Measurements from ENCODE around the gene REEP3. TPM values are rescaled to one million over a fixed set of nuclear protein-coding genes. Genes with fewer than 3 reads are reported as not detected.

Gene REEP3
- total RNA-seq, 1 experiment from 2014 or later: 39.6 TPM

- no peak for DNase-seq (ENCODE audit: low spot score)
- H3K4me3 ChIP-seq (ENCODE audit: low read depth, low read length, poor library complexity, severe bottlenecking): no peak overlapping the region
- intact Hi-C loops (cut with micrococcal nuclease; ENCODE audit: unreplicated experiment): no loop called here
- H3K27me3 ChIP-seq (replicated peaks; ENCODE audit: insufficient read depth, low read depth, low read length, poor library complexity): no peaks in the 10 kb centered on the region
- H3K36me3 ChIP-seq (ENCODE audit: insufficient read depth, low read length, poor library complexity, severe bottlenecking): no peaks in the 10 kb centered on the region
- no TSS peak for BruUV-seq (replicated peaks)
- H3K9me3 ChIP-seq (ENCODE audit: low read depth, low read length, poor library complexity, severe bottlenecking): no peaks in the 10 kb centered on the region
- TF ChIP-seq EZH2 (IDR thresholded peaks at IDR 0.05; ENCODE audit: borderline replicate concordance, low read depth, low read length, poor library complexity, severe bottlenecking): no peak
- TF ChIP-seq, protein P1, sequence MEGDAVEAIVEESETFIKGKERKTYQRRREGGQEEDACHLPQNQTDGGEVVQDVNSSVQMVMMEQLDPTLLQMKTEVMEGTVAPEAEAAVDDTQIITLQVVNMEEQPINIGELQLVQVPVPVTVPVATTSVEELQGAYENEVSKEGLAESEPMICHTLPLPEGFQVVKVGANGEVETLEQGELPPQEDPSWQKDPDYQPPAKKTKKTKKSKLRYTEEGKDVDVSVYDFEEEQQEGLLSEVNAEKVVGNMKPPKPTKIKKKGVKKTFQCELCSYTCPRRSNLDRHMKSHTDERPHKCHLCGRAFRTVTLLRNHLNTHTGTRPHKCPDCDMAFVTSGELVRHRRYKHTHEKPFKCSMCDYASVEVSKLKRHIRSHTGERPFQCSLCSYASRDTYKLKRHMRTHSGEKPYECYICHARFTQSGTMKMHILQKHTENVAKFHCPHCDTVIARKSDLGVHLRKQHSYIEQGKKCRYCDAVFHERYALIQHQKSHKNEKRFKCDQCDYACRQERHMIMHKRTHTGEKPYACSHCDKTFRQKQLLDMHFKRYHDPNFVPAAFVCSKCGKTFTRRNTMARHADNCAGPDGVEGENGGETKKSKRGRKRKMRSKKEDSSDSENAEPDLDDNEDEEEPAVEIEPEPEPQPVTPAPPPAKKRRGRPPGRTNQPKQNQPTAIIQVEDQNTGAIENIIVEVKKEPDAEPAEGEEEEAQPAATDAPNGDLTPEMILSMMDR (conservative IDR thresholded peaks at IDR 0.05; ENCODE audit: low read depth, low read length): no peak
- no peak overlapping the region for H3K27ac ChIP-seq (ENCODE audit: low read depth, low read length, poor library complexity, severe bottlenecking)
- peaks cover 26% of the 10 kb centered on the region for H3K4me1 ChIP-seq (ENCODE audit: insufficient read depth, low read length, poor library complexity, severe bottlenecking)
- POLR2A ChIA-PET (ENCODE audit: low non-redundant PET): no interaction called here
- CTCF ChIA-PET: no interaction called here
Observed at GRCh38 chr10:63525021-63525420, 3.8 kb downstream of the REEP3 start.

DNA sequence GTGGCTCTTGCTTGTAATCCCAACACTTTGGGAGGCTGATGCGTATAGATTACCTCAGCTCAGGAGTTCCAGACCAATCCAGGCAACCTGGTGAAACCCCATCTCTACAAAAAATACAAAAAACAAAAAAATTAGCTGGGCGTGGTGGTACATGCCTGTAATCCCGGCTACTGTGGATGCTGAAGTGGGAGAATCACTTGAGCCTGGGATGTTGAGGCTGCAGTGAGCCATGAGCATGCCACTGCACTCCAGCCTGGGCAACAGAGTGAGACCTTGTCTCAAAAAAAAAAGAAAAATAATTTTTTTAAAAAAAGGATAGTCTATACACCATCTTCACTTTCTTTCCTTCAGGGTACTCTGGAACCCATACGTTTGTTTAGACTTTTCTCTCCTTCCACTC is 6.2 kb downstream of the REEP3 start:
- intact Hi-C loops (cut with micrococcal nuclease; ENCODE audit: unreplicated experiment): no loop called here
- TF ChIP-seq EZH2 (IDR thresholded peaks at IDR 0.05; ENCODE audit: borderline replicate concordance, low read depth, low read length, poor library complexity, severe bottlenecking): no peak
- TF ChIP-seq, protein P1 (conservative IDR thresholded peaks at IDR 0.05; ENCODE audit: low read depth, low read length): no peak
- ChIA-PET POLR2A (ENCODE audit: low non-redundant PET) (no interaction called here), CTCF (no interaction called here)
- no peaks in the 10 kb centered on the region for H3K36me3 ChIP-seq (ENCODE audit: insufficient read depth, low read length, poor library complexity, severe bottlenecking)
- H3K27me3 ChIP-seq (replicated peaks; ENCODE audit: insufficient read depth, low read depth, low read length, poor library complexity): no peaks in the 10 kb centered on the region
- no TSS peak for BruUV-seq (replicated peaks)
- no peaks in the 10 kb centered on the region for H3K9me3 ChIP-seq (ENCODE audit: low read depth, low read length, poor library complexity, severe bottlenecking)
- peaks cover 16% of the 10 kb centered on the region for H3K4me1 ChIP-seq (ENCODE audit: insufficient read depth, low read length, poor library complexity, severe bottlenecking)
- no peak for DNase-seq (ENCODE audit: low spot score)
- H3K4me3 ChIP-seq (ENCODE audit: low read depth, low read length, poor library complexity, severe bottlenecking): no peak overlapping the region
- no peak overlapping the region for H3K27ac ChIP-seq (ENCODE audit: low read depth, low read length, poor library complexity, severe bottlenecking)

- ChIA-PET CTCF (no interaction called here), POLR2A (ENCODE audit: low non-redundant PET) (no interaction called here)
- Histone ChIP-seq H3K27me3 (replicated peaks; ENCODE audit: insufficient read depth, low read depth, low read length, poor library complexity) (no peaks in the 10 kb centered on the region), H3K36me3 (ENCODE audit: insufficient read depth, low read length, poor library complexity, severe bottlenecking) (no peaks in the 10 kb centered on the region), H3K9me3 (ENCODE audit: low read depth, low read length, poor library complexity, severe bottlenecking) (no peaks in the 10 kb centered on the region), H3K27ac (ENCODE audit: low read depth, low read length, poor library complexity, severe bottlenecking) (no peak overlapping the region), H3K4me3 (ENCODE audit: low read depth, low read length, poor library complexity, severe bottlenecking) (no peak overlapping the region), H3K4me1 (ENCODE audit: insufficient read depth, low read length, poor library complexity, severe bottlenecking) (peaks cover 8% of the 10 kb centered on the region)
- BruUV-seq (replicated peaks): no TSS peak
- no peak for DNase-seq (ENCODE audit: low spot score)
- intact Hi-C loops (cut with micrococcal nuclease; ENCODE audit: unreplicated experiment): no loop called here
- TF ChIP-seq, protein P1 (conservative IDR thresholded peaks at IDR 0.05; ENCODE audit: low read depth, low read length): no peak
- no peak for TF ChIP-seq EZH2 (IDR thresholded peaks at IDR 0.05; ENCODE audit: borderline replicate concordance, low read depth, low read length, poor library complexity, severe bottlenecking)
Observed at GRCh38 chr10:63528084-63528744, 7.0 kb downstream of the REEP3 start.

Data from A673 (cell line).